GM23338 (cell line): ENCODE measurements around the gene IGFLR1. TPM values are rescaled to one million over a fixed set of nuclear protein-coding genes. Genes with fewer than 3 reads are reported as not detected.

Source experiments
- ATAC-seq: fragments of 200-7000 bp; cut with Tn5 transposase; 3 replicates; pipeline ENCODE4 v1.9.1; 2020
- DNase-seq: peaks from one replicate; pipeline ENCODE4 v3.0.0-alpha.2; 2015; ENCODE audit warnings: low spot score
- H2AFZ ChIP-seq: fragments of 200-600 bp; sonication (generic); 2 replicates; pipeline ENCODE4 v1.8.0; 2016; ENCODE audit warnings: antibody characterized with exemption, mild to moderate bottlenecking, moderate library complexity
- H3F3A ChIP-seq: fragments of 200-600 bp; sonication (generic); replicated peaks from 2 replicates; pipeline ENCODE4 v1.8.0; 2017; ENCODE audit warnings: antibody characterized with exemption, mixed run types, low read depth
- H3K27ac ChIP-seq: fragments of 200-600 bp; sonication (generic); 2 replicates; pipeline ENCODE4 v1.6.1; 2016; ENCODE audit warnings: low read depth
- H3K27me3 ChIP-seq: fragments of 200-600 bp; sonication (generic); 2 replicates; pipeline ENCODE4 v1.8.0; 2016; ENCODE audit warnings: mild to moderate bottlenecking, mixed run types, moderate library complexity; ENCODE audit not compliant: insufficient read depth
- H3K36me3 ChIP-seq: fragments of 200-600 bp; sonication (generic); 2 replicates; pipeline ENCODE4 v1.8.0; 2016; ENCODE audit warnings: mild to moderate bottlenecking; ENCODE audit not compliant: insufficient read depth
- H3K4me1 ChIP-seq: fragments of 200-600 bp; sonication (generic); 2 replicates; pipeline ENCODE4 v1.8.0; 2016; ENCODE audit warnings: mild to moderate bottlenecking, moderate library complexity; ENCODE audit not compliant: insufficient read depth
- H3K4me2 ChIP-seq: fragments of 200-600 bp; sonication (generic); 2 replicates; pipeline ENCODE4 v1.7.1; 2017; ENCODE audit warnings: mixed run types
- H3K4me3 ChIP-seq: fragments of 200-600 bp; sonication (generic); 2 replicates; pipeline ENCODE4 v1.6.1; 2016; ENCODE audit warnings: mixed run types
- H3K79me2 ChIP-seq: fragments of 200-600 bp; sonication (generic); replicated peaks from 2 replicates; pipeline ENCODE4 v1.8.0; 2017; ENCODE audit warnings: mild to moderate bottlenecking; ENCODE audit not compliant: insufficient read depth
- H3K9me2 ChIP-seq: fragments of 200-600 bp; sonication (generic); 2 replicates; pipeline ENCODE4 v1.8.0; 2017; ENCODE audit not compliant: insufficient read depth
- H4K20me1 ChIP-seq: fragments of 200-600 bp; sonication (generic); replicated peaks from 2 replicates; pipeline ENCODE4 v1.8.0; 2017; ENCODE audit warnings: mild to moderate bottlenecking; ENCODE audit not compliant: insufficient read depth
- H3K27ac Mint-ChIP-seq: 2 replicates; pipeline ENCODE4 v1.8.0; 2020; ENCODE audit warnings: inconsistent platforms, mild to moderate bottlenecking, moderate library complexity, mixed read lengths
- H3K27me3 Mint-ChIP-seq: 3 replicates; pipeline ENCODE4 v1.8.0; 2022; ENCODE audit warnings: low read depth, mild to moderate bottlenecking, moderate library complexity, mixed read lengths, inconsistent platforms; ENCODE audit not compliant: insufficient read depth, poor library complexity
- H3K36me3 Mint-ChIP-seq: 3 replicates; pipeline ENCODE4 v1.8.0; 2021; ENCODE audit warnings: low read depth, mild to moderate bottlenecking, inconsistent platforms, moderate library complexity, mixed read lengths
- H3K4me1 Mint-ChIP-seq: 3 replicates; pipeline ENCODE4 v1.8.0; 2020; ENCODE audit warnings: mild to moderate bottlenecking, inconsistent platforms, mixed read lengths
- H3K4me3 Mint-ChIP-seq: 3 replicates; pipeline ENCODE4 v1.8.0; 2021; ENCODE audit warnings: moderate library complexity, mild to moderate bottlenecking, inconsistent platforms, mixed read lengths
- H3K9me3 Mint-ChIP-seq: 3 replicates; pipeline ENCODE4 v1.8.0; 2020; ENCODE audit warnings: moderate library complexity, mild to moderate bottlenecking, inconsistent platforms, mixed read lengths
- CREB1 ChIP-seq: fragments of 250-450 bp; sonication (Bioruptor Pico); IDR thresholded peaks from 2 replicates; pipeline ENCODE4 v1.5.0; 2020; ENCODE audit warnings: low read depth, mild to moderate bottlenecking, moderate library complexity
- CTCF ChIP-seq, 2 experiments: fragments of 200-600 bp in 1 of 2; sonication (generic) in 1 of 2; conservative IDR thresholded peaks; 2 replicates each; pipeline versions ENCODE4 v1.5.1 to v1.6.1; 2016 to 2017; ENCODE audit warnings: antibody characterized with exemption in 2 of 2, low read depth in 2 of 2, mild to moderate bottlenecking in 2 of 2, moderate library complexity in 1 of 2
- ETS1 ChIP-seq: IDR thresholded peaks from 2 replicates; pipeline ENCODE4 v1.6.1; 2016; ENCODE audit warnings: antibody characterized with exemption
- EZH2 ChIP-seq: fragments of 200-600 bp; sonication (generic); IDR thresholded peaks from one replicate; pipeline ENCODE4 v1.8.0; 2017; ENCODE audit warnings: antibody characterized with exemption, mild to moderate bottlenecking, low read depth; ENCODE audit not compliant: unreplicated experiment
- EZH2phosphoT487 ChIP-seq: fragments of 200-600 bp; sonication (generic); IDR thresholded peaks from one replicate; pipeline ENCODE4 v1.8.1; 2018; ENCODE audit warnings: antibody characterized with exemption; ENCODE audit not compliant: unreplicated experiment
- JUNB ChIP-seq: IDR thresholded peaks from one replicate; pipeline ENCODE4 v1.6.1; 2016; ENCODE audit warnings: antibody characterized with exemption; ENCODE audit not compliant: unreplicated experiment
- NANOG ChIP-seq: IDR thresholded peaks from 2 replicates; pipeline ENCODE4 v1.6.1; 2016; ENCODE audit warnings: antibody characterized with exemption, borderline replicate concordance
- POLR2AphosphoS5 ChIP-seq: IDR thresholded peaks from 2 replicates; pipeline ENCODE4 v1.6.1; 2016; ENCODE audit warnings: antibody characterized with exemption, low read depth
- REST ChIP-seq: IDR thresholded peaks from one replicate; pipeline ENCODE4 v1.6.1; 2018; ENCODE audit warnings: antibody characterized with exemption; ENCODE audit not compliant: unreplicated experiment
- STAT1 ChIP-seq: IDR thresholded peaks from one replicate; pipeline ENCODE4 v1.6.1; 2016; ENCODE audit warnings: antibody characterized with exemption; ENCODE audit not compliant: unreplicated experiment
- ZNF114 ChIP-seq: fragments of 250-450 bp; sonication (Bioruptor Pico); IDR thresholded peaks from 2 replicates; pipeline ENCODE4 v1.5.0; 2020; ENCODE audit warnings: mild to moderate bottlenecking, moderate library complexity
- ZNF331 ChIP-seq: fragments of 250-450 bp; sonication (Bioruptor Pico); IDR thresholded peaks from 2 replicates; pipeline ENCODE4 v1.5.0; 2020; ENCODE audit warnings: low read depth, mild to moderate bottlenecking, moderate library complexity
- ZNF462 ChIP-seq: fragments of 250-450 bp; sonication (Bioruptor Pico); IDR thresholded peaks from 2 replicates; pipeline ENCODE4 v1.5.0; 2020; ENCODE audit warnings: mild to moderate bottlenecking, moderate library complexity
- polyA plus RNA-seq: library from polyadenylated mRNA; unstranded; fragments of >200 nt; fragmentation: Nextera tagmentation; extraction: Ambion mirVana; gene quantifications from 2 replicates; pipeline ENCODE4 v1.2.1, GENCODE V29; 2016
- total RNA-seq: library from RNA; depleted of rRNA; stranded (reverse); fragments of >200 nt; shearing (Covaris generic); gene quantifications from 2 replicates; pipeline ENCODE4 v1.2.3, GENCODE V29; 2014

IGFLR1 gene
- total and polyA plus RNA-seq, 2 experiments from 2014 or later, result 14.4 to 17.8 TPM

GRCh38 chr19:35716801-35717664 is 25.2 kb downstream of the IGFLR1 start:
- Histone ChIP-seq H3K36me3 (no peaks in the 10 kb centered on the region), H3K4me1 (peaks cover 36% of the 10 kb centered on the region), H3K27ac (peak overlapping the region; percentile 94), H2AFZ (peak overlapping the region; percentile 88), H3F3A (peaks cover 10% of the 10 kb centered on the region; the same call in 1 of the 2 replicates), H3K9me2 (no peaks in the 10 kb centered on the region), H4K20me1 (peaks cover 11% of the 10 kb centered on the region), H3K4me2 (peak overlapping the region; percentile 99), H3K4me3 (peak overlapping the region; percentile 85), H3K79me2 (peaks cover 21% of the 10 kb centered on the region), H3K27me3 (no peaks in the 10 kb centered on the region)
- peaks cover 18% of the 10 kb centered on the region for H3K36me3 Mint-ChIP-seq
- peaks cover 29% of the 10 kb centered on the region for H3K27me3 Mint-ChIP-seq
- peak overlapping the region; percentile 88 for H3K4me3 Mint-ChIP-seq
- DNase-seq (peak; percentile 99), ATAC-seq (peak; percentile 74)
- TF ChIP-seq EZH2phosphoT487 (no peak), REST (no peak), CTCF (conservative IDR thresholded peaks at IDR 0.05; ENCODE audit: low read depth in 2 of 2) (peak; percentile 72 to 82; a peak in 3 of 4 replicates), ZNF462 (CRISPR knock-in tag) (no peak), NANOG (no peak), POLR2AphosphoS5 (peak; percentile 63), ZNF114 (CRISPR knock-in tag) (no peak), EZH2 (no peak), ZNF331 (CRISPR knock-in tag) (no peak), JUNB (no peak), CREB1 (CRISPR knock-in tag) (peak; percentile 70), STAT1 (no peak), ETS1 (peak; percentile 99)
- peaks cover 43% of the 10 kb centered on the region for H3K4me1 Mint-ChIP-seq
- no peaks in the 10 kb centered on the region; the same call in 2 of the 3 replicates for H3K9me3 Mint-ChIP-seq
- H3K27ac Mint-ChIP-seq, result peak overlapping the region; percentile 97
